H1 (cell line): ENCODE data around the gene CFAP61. TPM values are rescaled to one million over a fixed set of nuclear protein-coding genes. Genes with fewer than 3 reads are reported as not detected.
A peak's percentile ranks its signal among the peaks of the same experiment; 100 is the strongest.

Source experiments
- CTCF ChIA-PET: fragments of 300-600 bp; sonication (Branson Sonifier 250); formaldehyde crosslinking; loops from one replicate; lab custom pipeline; 2021; ENCODE audit not compliant: partially characterized antibody; lab: Charles Lee
- POLR2A ChIA-PET: fragments of 300-600 bp; sonication (Branson Sonifier 250); formaldehyde crosslinking; loops from one replicate; lab custom pipeline; 2021; ENCODE audit warnings: inconsistent platforms; ENCODE audit not compliant: partially characterized antibody; lab: Charles Lee
- DNase-seq, 2 experiments: peaks; one replicate each; pipeline versions ENCODE4 v3.0.0 to v3.0.0-alpha.2; 2010 to 2022; ENCODE audit warnings: low spot score in 2 of 2, low read depth in 1 of 2, mixed read lengths in 1 of 2
- FAIRE-seq: peaks from 2 replicates; lab custom pipeline; 2011; peaks lifted over from hg19 to GRCh38; lab: Jason Lieb, UNC
- H2AFZ ChIP-seq: 2 replicates; pipeline ENCODE4 v1.8.1; 2012; ENCODE audit warnings: low read length, inconsistent platforms
- H2AK5ac ChIP-seq: 2 replicates; pipeline ENCODE4 v1.6.1; 2013; ENCODE audit warnings: low read depth, low read length
- H2BK120ac ChIP-seq: replicated peaks from 2 replicates; pipeline ENCODE3; 2013; ENCODE audit warnings: low read depth, low read length, inconsistent platforms
- H2BK12ac ChIP-seq: 2 replicates; pipeline ENCODE4 v1.6.1; 2013; ENCODE audit warnings: low read depth, low read length
- H2BK15ac ChIP-seq: 2 replicates; pipeline ENCODE4 v1.6.1; 2013; ENCODE audit warnings: low read length
- H2BK20ac ChIP-seq: 2 replicates; pipeline ENCODE4 v1.6.1; 2013; ENCODE audit warnings: low read length
- H2BK5ac ChIP-seq: 2 replicates; pipeline ENCODE4 v1.6.1; 2013; ENCODE audit warnings: low read depth, low read length
- H3K14ac ChIP-seq: 2 replicates; pipeline ENCODE4 v1.6.1; 2013; ENCODE audit warnings: inconsistent platforms; ENCODE audit not compliant: insufficient read length
- H3K18ac ChIP-seq: 2 replicates; pipeline ENCODE4 v1.6.1; 2013; ENCODE audit warnings: low read length; ENCODE audit errors: extremely low read depth
- H3K23ac ChIP-seq: 2 replicates; pipeline ENCODE4 v1.6.1; 2013; ENCODE audit warnings: inconsistent platforms; ENCODE audit not compliant: insufficient read length
- H3K23me2 ChIP-seq: 2 replicates; pipeline ENCODE4 v1.6.1; 2013; ENCODE audit warnings: low read depth, low read length
- H3K27ac ChIP-seq: 2 replicates; pipeline ENCODE4 v1.6.1; 2011; ENCODE audit warnings: low read depth, low read length, inconsistent platforms
- H3K27me3 ChIP-seq, 4 experiments: replicated peaks in 1 of 4; 1 replicate in 1 of 4; 2 replicates in 3 of 4; pipeline versions ENCODE4 v1.6.1 to v1.8.1; 2011 to 2013; ENCODE audit warnings: low read length in 3 of 4, mild to moderate bottlenecking in 3 of 4, inconsistent platforms in 2 of 4, mixed read lengths in 2 of 4, moderate library complexity in 1 of 4; ENCODE audit not compliant: control insufficient read depth in 3 of 4, insufficient read depth in 3 of 4; ENCODE audit errors: extremely low read depth in 1 of 4
- H3K36me3 ChIP-seq, 4 experiments: 2 replicates each; pipeline versions ENCODE4 v1.6.1 to v1.8.1; 2011 to 2013; ENCODE audit warnings: mild to moderate bottlenecking in 4 of 4, low read length in 3 of 4, moderate library complexity in 2 of 4, control low read depth in 1 of 4, inconsistent platforms in 1 of 4; ENCODE audit not compliant: insufficient read depth in 4 of 4, control insufficient read depth in 2 of 4
- H3K4ac ChIP-seq: replicated peaks from 2 replicates; pipeline ENCODE3; 2013; ENCODE audit warnings: low read length, low read depth, mixed read lengths, inconsistent platforms; ENCODE audit not compliant: insufficient read length
- H3K4me1 ChIP-seq, 4 experiments: replicated peaks in 1 of 4; 1 replicate in 1 of 4; 2 replicates in 3 of 4; pipeline versions ENCODE4 v1.6.1 to v1.8.1; 2011 to 2013; ENCODE audit warnings: low read length in 3 of 4, inconsistent platforms in 2 of 4, mixed read lengths in 1 of 4; ENCODE audit not compliant: insufficient read depth in 4 of 4, control insufficient read depth in 3 of 4
- H3K4me2 ChIP-seq, 2 experiments: 2 replicates each; pipeline versions ENCODE4 v1.6.1 to v1.8.1; 2011 to 2013; ENCODE audit warnings: low read depth in 2 of 2, low read length in 2 of 2, control low read depth in 1 of 2, inconsistent platforms in 1 of 2, mild to moderate bottlenecking in 1 of 2; ENCODE audit not compliant: insufficient read depth in 1 of 2
- H3K4me3 ChIP-seq, 4 experiments: fragments of 200-600, 300-600 bp in 1 of 4; sonication (generic), shearing (Covaris generic), sonication (Bioruptor Twin) in 1 of 4; 2 replicates each; pipeline versions ENCODE4 v1.5.1 to v1.8.1; 2011 to 2016; ENCODE audit warnings: low read length in 4 of 4, low read depth in 3 of 4, control low read depth in 2 of 4, inconsistent platforms in 2 of 4, mild to moderate bottlenecking in 2 of 4, mixed read lengths in 1 of 4, moderate library complexity in 1 of 4; ENCODE audit not compliant: insufficient read depth in 2 of 4; ENCODE audit errors: extremely low read depth in 1 of 4
- H3K56ac ChIP-seq: replicated peaks from 2 replicates; pipeline ENCODE3; 2013; ENCODE audit warnings: low read depth, mild to moderate bottlenecking, mixed read lengths, low read length, inconsistent platforms; ENCODE audit not compliant: insufficient read length
- H3K79me1 ChIP-seq: 2 replicates; pipeline ENCODE4 v1.6.1; 2013; ENCODE audit warnings: low read depth, low read length, control low read depth
- H3K79me2 ChIP-seq, 2 experiments: 2 replicates each; pipeline versions ENCODE4 v1.6.1 to v1.8.1; 2012 to 2013; ENCODE audit warnings: low read length in 2 of 2, mild to moderate bottlenecking in 2 of 2, inconsistent platforms in 1 of 2; ENCODE audit not compliant: insufficient read depth in 2 of 2, control insufficient read depth in 1 of 2
- H3K9ac ChIP-seq, 4 experiments: replicated peaks in 1 of 4; 1 replicate in 1 of 4; 2 replicates in 3 of 4; pipeline versions ENCODE4 v1.6.1 to v1.8.1; 2011 to 2013; ENCODE audit warnings: low read depth in 3 of 4, low read length in 3 of 4, control low read depth in 2 of 4, mild to moderate bottlenecking in 2 of 4, moderate library complexity in 2 of 4, inconsistent platforms in 1 of 4; ENCODE audit errors: extremely low read depth in 1 of 4
- H3K9me3 ChIP-seq, 2 experiments: 2 replicates each; pipeline versions ENCODE4 v1.6.1 to v1.8.1; 2012 to 2013; ENCODE audit warnings: mild to moderate bottlenecking in 2 of 2, moderate library complexity in 2 of 2, control low read depth in 1 of 2, inconsistent platforms in 1 of 2, low read depth in 1 of 2, low read length in 1 of 2, mixed read lengths in 1 of 2; ENCODE audit not compliant: insufficient read depth in 2 of 2
- H4K20me1 ChIP-seq, 2 experiments: replicated peaks in 1 of 2; 2 replicates each; pipeline versions ENCODE3 to v1.8.1; 2011 to 2013; ENCODE audit warnings: inconsistent platforms in 2 of 2, low read length in 2 of 2, mild to moderate bottlenecking in 1 of 2; ENCODE audit not compliant: insufficient read depth in 2 of 2, control insufficient read depth in 1 of 2
- H4K5ac ChIP-seq: 2 replicates; pipeline ENCODE4 v1.6.1; 2013; ENCODE audit warnings: low read length, low read depth, mixed read lengths, inconsistent platforms; ENCODE audit not compliant: insufficient read length
- H4K8ac ChIP-seq: 2 replicates; pipeline ENCODE4 v1.8.0; 2013; ENCODE audit warnings: mild to moderate bottlenecking, moderate library complexity, low read length, inconsistent platforms; ENCODE audit not compliant: insufficient read depth; ENCODE audit errors: extremely low read depth
- H4K91ac ChIP-seq: replicated peaks from 2 replicates; pipeline ENCODE3; 2013; ENCODE audit warnings: low read length, mixed read lengths, inconsistent platforms; ENCODE audit not compliant: insufficient read length
- CEBPB ChIP-seq: IDR thresholded peaks from 2 replicates; pipeline ENCODE4 v1.6.1; 2012; ENCODE audit warnings: low read depth, low read length
- E2F6 ChIP-seq: IDR thresholded peaks from 2 replicates; pipeline ENCODE4 v1.6.1; 2012; ENCODE audit warnings: inconsistent platforms
- JUND ChIP-seq: IDR thresholded peaks from 2 replicates; pipeline ENCODE4 v1.6.1; 2011; ENCODE audit warnings: mild to moderate bottlenecking, improper control_type of control experiment, low read length
- MAFK ChIP-seq: IDR thresholded peaks from 2 replicates; pipeline ENCODE4 v1.6.1; 2012; ENCODE audit warnings: low read depth, mild to moderate bottlenecking, improper control_type of control experiment, low read length
- PHF8 ChIP-seq: fragments of 200-600 bp; sonication (generic); conservative IDR thresholded peaks from 2 replicates; pipeline ENCODE4 v1.7.1; 2012; ENCODE audit warnings: low read depth, mild to moderate bottlenecking, inconsistent platforms, low read length, moderate library complexity
- SP2 ChIP-seq: IDR thresholded peaks from 2 replicates; pipeline ENCODE4 v1.6.1; 2012; ENCODE audit warnings: mild to moderate bottlenecking, low read length, inconsistent platforms
- TBP ChIP-seq: IDR thresholded peaks from 2 replicates; pipeline ENCODE4 v1.6.1; 2011; ENCODE audit warnings: low read depth, low read length, improper control_type of control experiment
- USF2 ChIP-seq: IDR thresholded peaks from 2 replicates; pipeline ENCODE4 v1.6.1; 2011; ENCODE audit warnings: low read length, improper control_type of control experiment
- WGBS, 2 experiments: shearing (Covaris generic) in 1 of 2; methylation state at CpG; one replicate each; pipeline versions ENCODE4 v1.1.6 to v1.1.7; 2013 to 2015; ENCODE audit warnings: low lambda C conversion rate in 2 of 2, mixed read lengths in 2 of 2, inconsistent platforms in 1 of 2, low coverage in 1 of 2, missing lambda C conversion rate in 1 of 2; ENCODE audit not compliant: insufficient replicate concordance in 2 of 2, insufficient coverage in 1 of 2, insufficient read length in 1 of 2; ENCODE audit errors: extremely low coverage in 1 of 2, missing lambda C conversion rate in 1 of 2; 5-methylcytosine and 5-hydroxymethylcytosine counted together
- polyA plus RNA-seq, 7 experiments: library from polyadenylated mRNA; depleted of rRNA in 3 of 7; stranded (reverse) in 5 of 7; unstranded in 2 of 7; fragments of >200 nt in 5 of 7; fragments of 200-250 nt in 2 of 7; gene quantifications; 1 replicate in 5 of 7; 2 replicates in 1 of 7; 4 replicates in 1 of 7; pipeline versions ENCODE4 v1.2.1 to v1.2.3, GENCODE V29; 2011 to 2013; ENCODE audit warnings: missing spikeins in 2 of 7, mixed read lengths in 2 of 7
- total RNA-seq: library from RNA; stranded (reverse); fragmentation: NEBNext Ultra II Directional; extraction: Animal tissue kit (Norgen Biotek cat#: 25700); gene quantifications from 2 replicates; pipeline ENCODE4 v1.2.1, GENCODE V29; 2021
- TF ChIP-seq, protein P1 (sequence below): IDR thresholded peaks from 2 replicates; pipeline ENCODE4 v1.6.1; 2012; ENCODE audit warnings: inconsistent platforms

CFAP61 gene
- total and polyA plus RNA-seq, 2 of the 8 experiments (the other 6 are each of a cell fraction or from before 2014, with no cell fraction given), result 0.29 to 0.61 TPM

GRCh38 chr20:20367575-20368417, 315.5 kb downstream of the CFAP61 start, which contains the start of gene INSM1:
Gene INSM1 (plus strand): TSS chr20:20368104. CDS start chr20:20368268, 164 bp downstream.
- H3K27me3 ChIP-seq, result peaks cover 31 to 85% (median 65%) of the 10 kb centered on the region in 4 experiments; a peak in 6 of 7 replicates
- H2AFZ ChIP-seq, result no peak within 1 kb of the TSS
- H3K18ac ChIP-seq, result peak within 1 kb of the TSS; percentile 90
- peaks cover 38% of the 10 kb centered on the region; the same call in 1 of the 2 replicates for H3K23me2 ChIP-seq
- no peak within 1 kb of the TSS for H2BK20ac ChIP-seq
- H3K14ac ChIP-seq, result no peak within 1 kb of the TSS
- no peak within 1 kb of the TSS for H3K56ac ChIP-seq
- CTCF ChIA-PET, result interaction anchor here (1.1 kb wide), 1 partner anchor 29 kb away, joined by 3 read pairs; no protein-coding TSS in a partner anchor
- 0% methylated on average over 27 of the region's 108 CpGs; no CpG with 5 or more reads in 1 of the 2 experiments for WGBS, 2 experiments
- no peak for FAIRE-seq
- no peak within 1 kb of the TSS for H2BK5ac ChIP-seq
- H3K4me1 ChIP-seq, result peaks cover 12 to 43% (median 12%) of the 10 kb centered on the region in 4 experiments
- H4K8ac ChIP-seq, result peak within 1 kb of the TSS; percentile 96
- no peak within 1 kb of the TSS for H3K27ac ChIP-seq
- no peaks in the 10 kb centered on the region for H3K79me1 ChIP-seq
- H3K4me2 ChIP-seq, result peak within 1 kb of the TSS; percentile 84 to 92
- H3K9me3 ChIP-seq, result no peaks in the 10 kb centered on the region
- peaks cover 0 to 1% of the 10 kb centered on the region in 2 experiments for H4K20me1 ChIP-seq
- no peaks in the 10 kb centered on the region for H3K79me2 ChIP-seq
- H2AK5ac ChIP-seq, result no peak within 1 kb of the TSS
- no peak for DNase-seq
- H4K91ac ChIP-seq, result peak within 1 kb of the TSS; percentile 69
- H3K4ac ChIP-seq, result peak within 1 kb of the TSS; percentile 46
- peak within 1 kb of the TSS in 3 of 4 experiments; percentile 25 to 57 (median 33); a peak in 4 of 7 replicates for H3K9ac ChIP-seq
- peak within 1 kb of the TSS; percentile 15 for H4K5ac ChIP-seq
- H2BK12ac ChIP-seq, result peak within 1 kb of the TSS; percentile 60; the same call in 1 of the 2 replicates
- peak within 1 kb of the TSS; percentile 38 to 71 (median 60) for H3K4me3 ChIP-seq
- POLR2A ChIA-PET, result interaction anchor here (0.9 to 1.3 kb wide), 4 partner anchors 29 to 122 kb away, joined by 3 to 4 read pairs (median 4); no protein-coding TSS in a partner anchor
- H2BK15ac ChIP-seq, result no peak within 1 kb of the TSS
- no peaks in the 10 kb centered on the region for H3K36me3 ChIP-seq
- no peak within 1 kb of the TSS for H2BK120ac ChIP-seq
- H3K23ac ChIP-seq, result no peak within 1 kb of the TSS
- TF ChIP-seq CEBPB (no peak), JUND (no peak), USF2 (0 out of 2 replicates have a peak, but pooled peaks have one; percentile 40), MAFK (no peak), SP2 (no peak), PHF8 (0 out of 2 replicates have a peak, but pooled peaks have one; percentile 38), E2F6 (no peak; the same call in 1 of the 2 replicates), TBP (peak; percentile 55; the same call in 1 of the 2 replicates)
- TF ChIP-seq, protein P1, sequence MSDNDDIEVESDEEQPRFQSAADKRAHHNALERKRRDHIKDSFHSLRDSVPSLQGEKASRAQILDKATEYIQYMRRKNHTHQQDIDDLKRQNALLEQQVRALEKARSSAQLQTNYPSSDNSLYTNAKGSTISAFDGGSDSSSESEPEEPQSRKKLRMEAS, result peak; percentile 92
